COLO668 (cell line): ENCODE data around the gene OCA2.
A peak's percentile ranks its signal among the peaks of the same experiment; 100 is the strongest.
"Not testable (repeated sequence)": the region's sequence is repeated elsewhere in the genome, so short reads cannot be mapped to it uniquely, and the experiment has no call there.

Source experiments
- DNase-seq: peaks from one replicate; lab custom pipeline; 2025; ENCODE audit not compliant: unreplicated experiment; lab: John Stamatoyannopoulos, UW

The OCA2 gene

GRCh38 chr15:27783678-27784077, 315.4 kb downstream of the OCA2 start:
- no peak for DNase-seq

DNA sequence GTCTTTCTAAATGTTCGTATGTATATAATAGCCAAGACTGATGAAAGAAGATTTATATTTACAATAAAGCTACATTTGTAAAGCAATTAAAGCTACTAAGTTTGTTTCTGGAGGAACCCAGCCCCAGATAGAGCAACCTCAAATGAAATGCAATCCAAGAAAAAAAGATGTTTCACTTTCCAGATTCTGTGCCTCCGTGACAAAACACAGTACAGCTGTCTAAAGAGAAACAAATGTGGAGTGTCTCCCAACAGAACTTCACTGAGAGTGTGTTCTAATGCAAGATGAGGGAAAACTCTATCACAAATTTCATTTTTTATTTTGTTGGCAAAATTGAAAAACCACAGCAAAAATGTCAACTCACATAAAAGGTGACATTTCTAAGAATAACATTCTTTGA, 317.0 kb downstream of the OCA2 start:
- DNase-seq: no peak

DNA sequence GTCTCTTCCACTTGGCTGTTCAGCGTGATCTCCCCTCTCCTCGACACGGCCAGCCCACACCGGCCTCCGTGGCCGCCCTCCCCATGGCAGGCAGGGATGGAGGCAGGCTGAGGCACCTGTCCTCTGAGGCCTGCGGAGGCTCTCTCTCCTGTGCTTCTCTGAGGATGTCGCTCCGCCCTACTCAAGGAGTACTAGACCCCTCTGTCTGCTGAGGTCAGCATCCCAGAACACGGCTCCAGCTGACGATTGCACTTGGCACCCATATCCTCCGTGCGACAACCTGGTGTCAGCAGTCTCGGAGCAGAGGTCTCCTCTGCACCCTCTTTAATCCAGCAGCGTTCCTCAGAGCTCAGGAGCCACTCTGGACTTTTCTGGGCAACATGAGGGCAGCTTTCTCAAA, 322.6 kb downstream of the OCA2 start:
- no peak for DNase-seq

GRCh38 chr15:27774638-27775037, 324.5 kb downstream of the OCA2 start:
- DNase-seq: no peak

- no peak for DNase-seq
Measured at GRCh38 chr15:27774191-27774590, 324.9 kb downstream of the OCA2 start.

DNA sequence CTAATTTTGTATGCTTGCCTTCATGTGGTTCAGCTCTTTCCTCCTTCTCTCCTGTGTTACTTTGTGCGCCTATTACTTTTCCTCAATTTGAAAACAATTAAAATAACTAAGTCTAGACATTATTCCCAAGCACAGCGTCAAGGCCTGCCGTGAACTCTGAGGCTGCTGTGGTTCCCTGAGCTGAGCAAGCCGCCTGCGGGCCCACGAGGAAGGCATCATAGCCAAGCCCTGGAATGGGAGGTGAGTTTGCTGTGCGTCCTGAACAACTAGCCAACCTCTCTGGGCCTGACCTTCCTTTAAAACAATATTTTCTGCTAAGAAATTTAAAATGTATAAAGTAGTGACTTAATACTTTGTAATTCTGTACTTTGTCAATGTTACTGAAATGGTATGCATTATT, 327.2 kb downstream of the OCA2 start:
- no peak for DNase-seq

DNA sequence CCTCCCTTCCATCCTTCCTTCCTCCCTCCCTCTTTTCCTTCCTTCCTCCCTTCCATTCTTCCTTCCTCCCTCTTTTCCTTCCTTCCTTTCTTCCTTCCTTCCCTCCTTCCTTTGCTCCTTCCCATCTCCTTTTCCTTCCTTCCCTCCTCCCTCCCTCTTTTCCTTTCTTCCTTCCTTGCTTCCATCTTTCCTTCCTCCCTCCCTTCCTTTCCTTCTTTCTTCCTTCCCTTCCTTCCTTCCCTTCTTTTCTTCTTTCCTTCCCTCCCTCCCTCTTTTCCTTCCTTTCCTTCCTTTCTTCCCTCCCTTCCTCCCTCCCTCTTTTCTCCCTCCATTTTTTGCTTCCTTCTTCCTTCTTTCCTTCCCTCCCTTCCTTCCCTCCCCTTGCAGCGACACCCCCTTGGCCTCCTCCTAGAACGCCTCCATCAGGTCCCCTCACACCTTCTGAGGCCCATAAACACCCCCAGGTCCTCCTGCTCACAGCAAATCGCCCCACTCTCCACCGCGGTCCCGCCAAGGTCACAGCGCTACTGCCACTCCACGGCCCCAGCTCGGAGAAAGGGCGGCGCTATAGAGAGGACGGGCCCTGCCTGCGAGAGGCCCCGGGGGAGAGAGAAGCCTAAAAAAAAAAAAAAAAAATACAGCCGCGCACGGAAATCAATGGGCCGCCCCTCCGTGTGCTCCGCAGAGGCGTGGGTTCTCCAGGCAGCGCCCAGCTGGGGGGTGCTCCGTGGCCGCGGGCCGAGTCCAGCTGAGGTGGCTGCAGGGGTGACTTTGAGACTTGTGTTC, 328.2 kb downstream of the OCA2 start:
- DNase-seq: no peak

GRCh38 chr15:27770086-27770607, 329.0 kb downstream of the OCA2 start:
- DNase-seq: no peak

GRCh38 chr15:27769652-27770051, 329.5 kb downstream of the OCA2 start:
- no peak for DNase-seq

DNA sequence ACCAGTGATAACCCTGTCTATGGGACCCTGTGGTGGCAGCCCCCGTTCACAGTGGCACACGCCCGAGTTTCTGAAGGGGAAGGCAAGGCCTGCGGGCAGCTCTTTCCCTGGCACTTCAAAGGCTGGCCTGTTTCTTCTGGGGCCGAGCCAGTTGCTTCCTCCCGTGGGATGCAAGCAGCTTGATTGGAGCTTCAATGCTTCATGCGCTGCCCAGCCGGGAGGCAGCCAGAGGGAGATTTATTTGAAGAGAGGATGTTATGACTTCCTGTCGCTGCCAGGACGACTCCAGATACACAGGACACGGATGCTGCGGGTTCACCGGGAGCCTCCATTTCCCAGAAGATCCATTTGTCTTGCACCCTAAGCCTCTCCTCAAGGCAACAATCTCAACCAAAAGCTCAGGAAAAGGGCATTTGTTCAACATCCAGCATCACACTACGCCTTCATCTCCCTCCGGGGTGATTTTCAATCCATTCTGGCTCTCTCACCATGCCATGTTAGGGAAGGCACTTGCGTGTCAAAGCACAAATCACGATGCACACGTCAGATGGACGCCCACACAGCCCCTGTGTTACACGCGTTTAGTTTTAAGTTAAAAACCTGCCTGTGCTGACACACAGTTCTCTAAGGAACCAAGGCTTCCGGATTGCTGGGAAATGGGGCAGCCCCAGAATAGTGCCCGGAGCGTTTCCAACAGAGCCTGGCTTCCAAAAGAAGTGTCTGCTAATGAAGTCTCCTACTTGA, 330.2 kb downstream of the OCA2 start:
- DNase-seq: no peak

DNA sequence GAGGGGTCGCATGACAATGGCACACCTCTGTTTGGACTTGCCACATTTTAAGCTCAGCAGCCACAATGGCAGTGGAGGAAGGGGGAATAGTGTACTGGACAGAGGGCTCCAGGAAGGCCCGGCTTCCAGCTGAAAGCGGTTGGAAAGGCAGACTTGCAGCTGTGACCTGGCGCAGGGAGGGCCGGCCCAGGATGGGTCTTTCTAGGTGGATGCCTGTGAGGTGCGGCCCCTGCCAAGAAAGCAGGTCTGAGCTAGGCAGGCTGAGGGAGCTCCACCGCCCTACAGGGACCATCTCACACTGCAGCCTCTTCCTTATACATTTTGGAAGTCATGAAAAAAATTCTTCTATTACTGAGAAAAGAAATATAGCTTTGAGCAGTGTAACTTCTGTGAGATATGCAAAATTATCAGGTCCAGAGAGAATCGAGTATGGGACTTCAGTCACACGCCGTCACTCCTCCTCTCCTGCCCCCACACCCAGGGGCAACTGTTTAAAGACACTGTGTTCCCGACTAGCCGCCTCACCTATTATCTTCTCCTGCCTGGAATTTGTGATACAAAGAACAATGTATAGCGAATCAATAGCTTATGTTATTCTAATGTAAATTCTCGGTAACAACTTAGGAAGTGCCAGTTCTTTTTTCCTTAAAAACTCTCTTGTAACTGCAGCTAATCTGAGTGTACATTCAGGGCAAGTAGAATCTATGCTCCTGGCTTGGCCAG, 331.0 kb downstream of the OCA2 start:
- no peak for DNase-seq

- not testable (repeated sequence) for DNase-seq
Measured at GRCh38 chr15:27767430-27767829, 331.7 kb downstream of the OCA2 start.

GRCh38 chr15:27764339-27764738, 334.8 kb downstream of the OCA2 start:
- DNase-seq: no peak

DNA sequence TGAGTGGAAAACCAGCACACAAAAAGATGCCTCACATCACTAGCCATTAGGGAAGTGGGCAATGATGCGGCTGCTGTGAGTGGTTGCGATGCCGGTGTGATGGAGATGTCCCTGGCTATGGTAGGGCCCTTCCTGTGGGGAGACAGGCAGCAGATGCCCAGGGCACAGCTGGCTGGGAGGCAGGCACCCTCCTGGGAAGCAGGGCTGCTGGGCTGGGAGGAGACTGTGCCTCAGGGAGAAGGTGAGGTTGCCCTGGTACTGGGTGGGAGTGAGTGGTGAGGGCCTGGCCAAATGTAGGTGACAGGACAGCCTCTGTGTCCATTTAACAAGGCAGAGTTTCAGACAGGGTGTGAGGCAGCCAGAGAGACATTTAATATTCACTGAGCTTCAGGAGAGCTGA, 335.6 kb downstream of the OCA2 start:
- DNase-seq: no peak

DNA sequence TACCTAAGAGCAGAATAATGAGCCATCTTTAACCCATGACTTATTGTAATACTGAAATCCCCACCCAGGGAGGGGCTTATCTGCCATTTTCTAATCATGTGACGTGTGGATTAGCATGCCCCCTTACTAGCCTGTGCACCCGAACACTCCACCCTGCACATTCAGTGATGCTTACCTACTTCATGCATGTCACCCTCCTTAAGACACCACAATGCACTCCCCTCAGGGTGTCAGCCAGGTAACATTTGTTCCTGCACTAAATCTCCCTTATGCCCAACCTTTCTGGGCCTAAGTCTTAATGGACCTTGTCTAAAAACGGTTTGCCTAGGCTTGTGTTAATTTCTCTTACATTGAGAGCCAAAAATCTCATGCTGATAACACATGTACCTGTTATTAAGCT, 336.6 kb downstream of the OCA2 start:
- no peak for DNase-seq

- no peak for DNase-seq
Measured at GRCh38 chr15:27757052-27757451, 342.1 kb downstream of the OCA2 start.

- DNase-seq: no peak
Measured at GRCh38 chr15:27752691-27753090, 346.4 kb downstream of the OCA2 start.

DNA sequence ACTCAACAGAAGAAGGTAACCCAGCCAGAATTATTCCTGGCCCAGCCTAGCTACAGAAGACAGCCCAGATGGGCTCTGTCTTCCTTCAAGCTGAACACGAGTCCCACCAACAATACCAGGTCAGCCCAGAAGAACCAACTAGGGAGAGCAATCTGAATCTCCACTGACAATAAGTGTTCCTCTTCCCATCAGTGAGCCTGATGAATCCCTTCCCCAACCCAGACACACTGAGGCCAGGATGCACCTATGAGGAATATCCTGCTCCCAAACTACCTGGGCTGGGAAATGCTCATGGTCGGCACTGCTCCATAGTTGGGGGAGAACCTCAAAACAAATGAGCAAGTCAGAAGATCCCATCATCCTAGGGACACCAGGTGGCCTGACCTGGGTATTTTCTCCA, 351.1 kb downstream of the OCA2 start:
- no peak for DNase-seq

DNA sequence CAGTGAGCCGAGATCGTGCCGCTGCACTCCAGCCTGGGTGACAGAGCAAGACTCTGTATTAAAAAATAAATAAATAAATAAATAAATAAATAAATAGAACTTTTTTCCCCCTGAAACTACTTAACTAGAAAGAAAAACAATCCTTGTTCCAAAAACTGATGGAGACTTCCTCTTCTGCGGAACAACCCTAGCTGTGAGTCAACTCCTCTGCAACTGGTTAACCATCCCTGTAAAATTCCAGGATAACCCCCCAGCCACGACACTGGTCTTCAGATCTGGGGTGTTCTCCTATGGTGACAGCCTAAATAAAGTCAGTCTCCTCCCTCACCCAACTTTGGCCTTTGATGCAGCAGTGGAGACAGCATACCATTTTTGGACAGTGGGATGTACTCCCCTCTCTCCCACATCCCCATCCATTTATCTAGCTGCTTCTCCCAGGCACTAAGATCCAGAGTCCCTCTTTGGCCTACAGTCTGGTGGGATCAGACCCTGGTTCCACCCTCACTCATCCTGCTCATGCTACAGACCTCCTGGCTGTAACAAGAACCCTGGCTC, 352.6 kb downstream of the OCA2 start:
- no peak for DNase-seq

- no peak for DNase-seq
Measured at GRCh38 chr15:27744641-27745040, 354.5 kb downstream of the OCA2 start.

GRCh38 chr15:27743638-27744037, 355.5 kb downstream of the OCA2 start:
- DNase-seq: peak; percentile 74
